OCI-LY1 (cell line): ENCODE results near the gene ENTPD6.

Experiments
- H2AFZ ChIP-seq: fragments of 200-600 bp; sonication (generic), shearing (Covaris generic); 2 replicates; pipeline ENCODE4 v1.6.0; 2014; ENCODE audit warnings: antibody characterized with exemption, mild to moderate bottlenecking, low read length
- H3F3A ChIP-seq: fragments of 200-600 bp; sonication (generic), shearing (Covaris generic); 2 replicates; pipeline ENCODE4 v1.6.0; 2014; ENCODE audit warnings: mild to moderate bottlenecking, antibody characterized with exemption, low read length, moderate library complexity; ENCODE audit not compliant: insufficient read depth
- H3K27ac ChIP-seq: fragments of 200-600 bp; sonication (generic); 2 replicates; pipeline ENCODE4 v1.5.1; 2014; ENCODE audit warnings: low read length, mixed run types, mild to moderate bottlenecking, low read depth; ENCODE audit not compliant: poor library complexity, severe bottlenecking
- H3K27me3 ChIP-seq: fragments of 200-600 bp; sonication (generic); 2 replicates; pipeline ENCODE4 v1.6.0; 2014; ENCODE audit warnings: antibody characterized with exemption, mild to moderate bottlenecking, low read length, moderate library complexity; ENCODE audit not compliant: insufficient read depth
- H3K36me3 ChIP-seq: fragments of 200-600 bp; sonication (generic); 2 replicates; pipeline ENCODE4 v1.6.1; 2014; ENCODE audit warnings: mild to moderate bottlenecking, antibody characterized with exemption, low read length, moderate library complexity, mixed read lengths; ENCODE audit not compliant: insufficient read depth
- H3K4me1 ChIP-seq: fragments of 200-600 bp; sonication (generic); 2 replicates; pipeline ENCODE4 v1.5.1; 2014; ENCODE audit warnings: mild to moderate bottlenecking, low read length, moderate library complexity; ENCODE audit not compliant: insufficient read depth, severe bottlenecking
- H3K4me2 ChIP-seq: fragments of 200-600 bp; sonication (generic), shearing (Covaris generic); 2 replicates; pipeline ENCODE4 v1.6.1; 2014; ENCODE audit warnings: low read length
- H3K4me3 ChIP-seq: fragments of 200-600 bp; sonication (generic); 2 replicates; pipeline ENCODE4 v1.5.1; 2014; ENCODE audit warnings: low read length, low read depth, mild to moderate bottlenecking, mixed read lengths; ENCODE audit not compliant: poor library complexity, severe bottlenecking
- H3K79me2 ChIP-seq: fragments of 200-600 bp; shearing (Covaris generic); 2 replicates; pipeline ENCODE4 v1.6.1; 2016; ENCODE audit warnings: mixed run types, low read length, mixed read lengths; ENCODE audit not compliant: insufficient read depth
- H3K9ac ChIP-seq: fragments of 200-600 bp; sonication (generic), shearing (Covaris generic); 2 replicates; pipeline ENCODE4 v1.6.1; 2014; ENCODE audit warnings: mild to moderate bottlenecking, low read length, mixed read lengths
- H3K9me2 ChIP-seq: fragments of 200-600 bp; sonication (generic), shearing (Covaris generic); 2 replicates; pipeline ENCODE4 v1.6.1; 2014; ENCODE audit warnings: low read depth, mild to moderate bottlenecking, low read length, mixed read lengths
- H3K9me3 ChIP-seq: fragments of 200-600 bp; shearing (Covaris generic); 2 replicates; pipeline ENCODE4 v1.6.1; 2014; ENCODE audit warnings: low read length, mixed read lengths
- H4K20me1 ChIP-seq: fragments of 200-600 bp; sonication (generic), shearing (Covaris generic); 2 replicates; pipeline ENCODE4 v1.6.0; 2016; ENCODE audit warnings: mild to moderate bottlenecking, low read length; ENCODE audit not compliant: insufficient read depth
- CTCF ChIP-seq: fragments of 200-600 bp; sonication (generic), shearing (Covaris generic); IDR thresholded peaks from 2 replicates; pipeline ENCODE4 v1.5.1; 2017; ENCODE audit warnings: mild to moderate bottlenecking, antibody characterized with exemption, low read length, moderate library complexity, mixed read lengths
- EZH2 ChIP-seq: fragments of 200-600 bp; sonication (generic), shearing (Covaris generic); IDR thresholded peaks from 2 replicates; pipeline ENCODE4 v1.8.0; 2017; ENCODE audit warnings: borderline replicate concordance, mixed run types, mild to moderate bottlenecking, antibody characterized with exemption, low read length, moderate library complexity, mixed read lengths

The ENTPD6 gene

GRCh38 chr20:25187220-25187619, 8.3 kb upstream of the ENTPD6 start:
- Histone ChIP-seq H3K4me1 (no peaks in the 10 kb centered on the region), H3K27ac (no peak overlapping the region), H3K27me3 (peaks cover 4% of the 10 kb centered on the region; the same call in 1 of the 2 replicates), H3F3A (no peaks in the 10 kb centered on the region), H3K4me3 (no peak overlapping the region), H3K36me3 (no peaks in the 10 kb centered on the region; the same call in 1 of the 2 replicates), H3K9ac (no peak overlapping the region), H4K20me1 (no peaks in the 10 kb centered on the region), H3K4me2 (no peak overlapping the region), H3K79me2 (no peaks in the 10 kb centered on the region), H3K9me2 (no peaks in the 10 kb centered on the region), H2AFZ (no peak overlapping the region), H3K9me3 (no peaks in the 10 kb centered on the region)
- TF ChIP-seq CTCF (no peak), EZH2 (no peak)

DNA sequence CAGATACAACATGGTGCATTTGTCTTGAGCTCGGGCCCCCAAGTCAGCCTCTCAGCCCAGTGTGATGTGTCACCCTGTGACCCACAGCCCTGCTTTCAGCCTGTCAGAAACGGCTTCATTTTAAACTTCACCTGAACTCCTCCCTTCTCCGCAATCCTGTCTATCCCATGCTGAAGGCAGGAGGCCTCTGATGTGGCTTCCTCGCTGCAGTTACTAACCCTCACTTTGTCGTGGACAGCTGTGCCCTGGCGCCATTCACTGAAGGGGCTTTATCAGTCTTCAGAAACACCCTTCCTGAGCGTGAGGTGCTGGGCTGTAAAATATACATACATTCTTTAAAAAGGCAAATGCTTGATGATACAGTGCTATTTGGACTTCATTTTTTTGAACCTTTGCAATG, 7.9 kb upstream of the ENTPD6 start:
- Histone ChIP-seq H3K9ac (no peak overlapping the region), H4K20me1 (no peaks in the 10 kb centered on the region), H3K27ac (no peak overlapping the region), H3F3A (no peaks in the 10 kb centered on the region), H3K9me3 (no peaks in the 10 kb centered on the region), H3K4me2 (no peak overlapping the region), H3K36me3 (no peaks in the 10 kb centered on the region; the same call in 1 of the 2 replicates), H3K4me1 (no peaks in the 10 kb centered on the region), H3K9me2 (no peaks in the 10 kb centered on the region), H2AFZ (no peak overlapping the region), H3K79me2 (no peaks in the 10 kb centered on the region), H3K4me3 (no peak overlapping the region), H3K27me3 (peaks cover 4% of the 10 kb centered on the region; the same call in 1 of the 2 replicates)
- no peak for TF ChIP-seq EZH2
- TF ChIP-seq CTCF = no peak

DNA sequence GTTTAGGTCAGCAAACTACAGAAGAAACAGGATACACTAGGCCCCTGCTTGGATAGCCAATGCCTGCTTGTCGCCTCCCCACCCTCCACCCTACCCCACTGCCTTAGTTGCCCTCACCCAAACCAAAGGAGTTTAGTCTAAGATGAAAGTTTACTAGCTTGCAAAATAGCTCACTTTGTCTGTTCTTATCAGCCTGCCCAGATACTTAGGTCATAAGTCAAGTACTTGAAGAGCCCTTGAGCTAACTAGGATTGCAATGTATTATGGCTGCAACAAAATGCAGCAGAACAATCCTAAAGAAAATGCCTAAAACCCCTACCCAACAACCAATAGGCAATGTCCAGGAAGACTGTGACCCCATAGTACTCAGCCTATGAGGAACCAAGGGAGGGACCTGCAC, 7.3 kb upstream of the ENTPD6 start:
- Histone ChIP-seq H3F3A (no peaks in the 10 kb centered on the region), H3K4me1 (no peaks in the 10 kb centered on the region), H3K36me3 (no peaks in the 10 kb centered on the region; the same call in 1 of the 2 replicates), H4K20me1 (no peaks in the 10 kb centered on the region), H3K4me3 (no peak overlapping the region), H3K27ac (no peak overlapping the region), H3K9ac (no peak overlapping the region), H3K9me2 (no peaks in the 10 kb centered on the region), H3K4me2 (no peak overlapping the region), H2AFZ (no peak overlapping the region), H3K27me3 (peaks cover 7% of the 10 kb centered on the region; the same call in 1 of the 2 replicates), H3K79me2 (no peaks in the 10 kb centered on the region), H3K9me3 (no peaks in the 10 kb centered on the region)
- no peak for TF ChIP-seq CTCF
- TF ChIP-seq EZH2 = no peak
